Tibial artery (tissue), 4 donors: ENCODE results near the gene DLGAP1.

Experiments
- DNase-seq, 2 donors: peaks; one replicate each; pipeline ENCODE4 v3.0.0-alpha.2; 2019
- H3K27ac ChIP-seq, 2 donors: fragments of 200-600 bp; sonication (generic) in 1 of 2; 1 replicate in 1 of 2; 2 replicates in 1 of 2; pipeline ENCODE4 v1.5.1; 2018 to 2019; ENCODE audit warnings: mild to moderate bottlenecking in 1 of 2
- H3K27me3 ChIP-seq, 2 donors: fragments of 200-600 bp; sonication (generic) in 1 of 2; one replicate each; pipeline versions ENCODE4 v1.5.1 to v1.6.0; 2016 to 2019
- H3K36me3 ChIP-seq, 3 donors: fragments of 200-600 bp; sonication (generic) in 2 of 3; one replicate each; pipeline ENCODE4 v1.5.1; 2016 to 2019; ENCODE audit warnings: mild to moderate bottlenecking in 2 of 3
- H3K4me1 ChIP-seq, 4 donors: fragments of 200-600 bp; sonication (generic) in 2 of 4; 1 replicate in 3 of 4; 2 replicates in 1 of 4; pipeline ENCODE4 v1.5.1; 2016 to 2019
- H3K4me3 ChIP-seq, 2 donors: fragments of 200-600 bp; sonication (generic) in 1 of 2; 1 replicate in 1 of 2; 2 replicates in 1 of 2; pipeline ENCODE4 v1.5.1; 2018 to 2019; ENCODE audit warnings: mild to moderate bottlenecking in 2 of 2
- H3K9me3 ChIP-seq, 3 donors: fragments of 200-600 bp; sonication (generic) in 1 of 3; one replicate each; pipeline ENCODE4 v1.5.1; 2016 to 2019
- intact Hi-C: fragments of 100-400 bp; cut with DNase I; formaldehyde crosslinking; loops from one replicate; pipeline ENCODE4 v1.15.0; 2023; ENCODE audit warnings: low total_unique reads
- TF ChIP-seq, protein P1 (sequence below), 2 experiments: fragments of 200-600 bp in 1 of 2; fragments of 450-650 bp in 1 of 2; IDR thresholded peaks; one replicate each; pipeline ENCODE4 v1.5.1; 2017 to 2019; ENCODE audit warnings: antibody characterized with exemption in 2 of 2, mild to moderate bottlenecking in 1 of 2, moderate library complexity in 1 of 2

The DLGAP1 gene

DNA sequence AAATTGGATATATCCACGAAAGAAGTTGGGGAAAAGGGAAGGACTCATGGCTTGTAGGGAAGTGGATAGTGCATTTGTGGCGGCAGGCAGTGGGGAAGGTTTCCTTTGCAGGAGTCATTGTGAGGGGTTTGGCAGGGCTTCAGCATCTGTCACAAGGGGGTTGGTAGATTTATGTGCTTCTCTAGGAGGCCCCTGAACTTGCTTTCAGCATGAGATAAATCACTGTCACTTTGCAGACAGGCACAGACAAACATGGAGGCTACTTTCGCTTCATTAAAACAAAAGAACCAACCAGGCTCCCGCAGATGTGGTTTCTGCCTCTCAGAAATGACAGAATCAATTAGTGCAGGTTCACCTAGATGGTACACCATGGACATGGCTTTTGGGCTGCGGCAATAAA lies 664.4 kb downstream of the DLGAP1 start:
- no peaks in the 10 kb centered on the region for H3K4me1 ChIP-seq
- H3K27ac ChIP-seq: no peak overlapping the region
- DNase-seq: no peak
- no peak overlapping the region for H3K4me3 ChIP-seq
- TF ChIP-seq, protein P1, sequence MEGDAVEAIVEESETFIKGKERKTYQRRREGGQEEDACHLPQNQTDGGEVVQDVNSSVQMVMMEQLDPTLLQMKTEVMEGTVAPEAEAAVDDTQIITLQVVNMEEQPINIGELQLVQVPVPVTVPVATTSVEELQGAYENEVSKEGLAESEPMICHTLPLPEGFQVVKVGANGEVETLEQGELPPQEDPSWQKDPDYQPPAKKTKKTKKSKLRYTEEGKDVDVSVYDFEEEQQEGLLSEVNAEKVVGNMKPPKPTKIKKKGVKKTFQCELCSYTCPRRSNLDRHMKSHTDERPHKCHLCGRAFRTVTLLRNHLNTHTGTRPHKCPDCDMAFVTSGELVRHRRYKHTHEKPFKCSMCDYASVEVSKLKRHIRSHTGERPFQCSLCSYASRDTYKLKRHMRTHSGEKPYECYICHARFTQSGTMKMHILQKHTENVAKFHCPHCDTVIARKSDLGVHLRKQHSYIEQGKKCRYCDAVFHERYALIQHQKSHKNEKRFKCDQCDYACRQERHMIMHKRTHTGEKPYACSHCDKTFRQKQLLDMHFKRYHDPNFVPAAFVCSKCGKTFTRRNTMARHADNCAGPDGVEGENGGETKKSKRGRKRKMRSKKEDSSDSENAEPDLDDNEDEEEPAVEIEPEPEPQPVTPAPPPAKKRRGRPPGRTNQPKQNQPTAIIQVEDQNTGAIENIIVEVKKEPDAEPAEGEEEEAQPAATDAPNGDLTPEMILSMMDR (IDR thresholded peaks at IDR 0.05): no peak
- no peaks in the 10 kb centered on the region for H3K9me3 ChIP-seq
- no peaks in the 10 kb centered on the region for H3K36me3 ChIP-seq
- no peaks in the 10 kb centered on the region for H3K27me3 ChIP-seq
- intact Hi-C loops: no loop called here

DNA sequence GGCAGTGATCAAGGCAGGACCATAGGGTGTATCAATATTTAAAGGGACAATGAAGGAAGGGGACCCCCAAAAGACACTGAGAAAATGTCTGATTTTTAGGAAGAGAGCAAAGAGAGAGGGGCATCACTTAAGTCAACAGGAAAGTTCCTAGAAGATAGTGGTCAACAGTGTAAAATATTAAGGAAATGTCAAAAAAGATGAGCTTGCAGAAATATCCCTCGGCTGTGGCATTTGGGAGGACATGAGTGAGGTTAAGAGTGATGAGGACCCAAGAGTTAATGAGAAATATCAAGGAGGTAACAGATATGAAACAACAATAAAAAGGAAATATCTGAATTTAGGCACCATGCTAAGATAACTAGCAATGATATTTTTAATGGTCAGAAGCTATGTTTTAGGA lies 665.6 kb downstream of the DLGAP1 start:
- H3K27ac ChIP-seq: no peak overlapping the region
- DNase-seq: no peak
- no peaks in the 10 kb centered on the region for H3K36me3 ChIP-seq
- no peaks in the 10 kb centered on the region for H3K9me3 ChIP-seq
- TF ChIP-seq, protein P1 (IDR thresholded peaks at IDR 0.05): no peak
- no peaks in the 10 kb centered on the region for H3K4me1 ChIP-seq
- no peaks in the 10 kb centered on the region for H3K27me3 ChIP-seq
- intact Hi-C loops: no loop called here
- H3K4me3 ChIP-seq: no peak overlapping the region

DNA sequence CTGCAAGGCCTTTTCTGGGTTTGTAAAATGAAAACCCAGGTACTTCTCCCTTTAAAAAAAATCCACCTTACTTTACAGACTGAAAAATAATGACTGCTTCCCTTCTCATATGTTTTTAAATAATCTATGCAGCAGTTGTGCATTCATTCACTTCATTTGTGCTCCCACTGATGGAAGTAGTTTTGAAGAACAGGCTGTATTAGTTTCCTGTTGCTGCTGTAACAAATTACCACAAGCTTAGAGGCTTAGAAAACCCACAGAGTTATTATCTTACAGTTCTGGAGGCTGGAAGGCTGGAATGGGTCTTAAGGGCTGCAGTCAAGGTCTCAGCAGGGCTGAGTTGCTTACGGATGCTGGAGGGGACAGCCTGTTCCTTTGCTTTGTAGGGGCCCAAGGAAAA lies 670.2 kb downstream of the DLGAP1 start:
- no peaks in the 10 kb centered on the region for H3K27me3 ChIP-seq
- no peak for DNase-seq
- H3K36me3 ChIP-seq: no peaks in the 10 kb centered on the region
- TF ChIP-seq, protein P1 (IDR thresholded peaks at IDR 0.05): no peak
- H3K9me3 ChIP-seq: no peaks in the 10 kb centered on the region
- no peak overlapping the region for H3K4me3 ChIP-seq
- H3K4me1 ChIP-seq: no peaks in the 10 kb centered on the region
- intact Hi-C loops: no loop called here
- no peak overlapping the region for H3K27ac ChIP-seq

DNA sequence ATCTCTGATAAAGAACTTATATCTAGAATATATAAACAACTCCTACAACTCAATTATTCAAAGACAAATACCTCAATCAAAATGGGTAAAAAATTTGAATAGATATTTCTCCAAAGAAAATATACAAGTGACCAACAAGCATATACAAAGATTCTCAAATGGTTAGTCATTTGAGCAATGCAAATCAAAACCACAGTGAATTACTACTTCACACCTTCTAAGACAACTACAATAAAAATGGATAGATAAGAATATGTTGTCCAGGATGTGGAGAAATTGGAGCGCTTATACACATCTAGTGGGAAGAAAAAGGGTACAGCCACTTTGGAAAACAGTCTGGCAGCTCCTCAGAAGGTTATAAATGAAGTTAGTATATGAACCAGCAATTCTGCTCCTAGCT lies 672.2 kb downstream of the DLGAP1 start:
- Histone ChIP-seq H3K9me3 (no peaks in the 10 kb centered on the region), H3K4me3 (no peak overlapping the region), H3K27me3 (no peaks in the 10 kb centered on the region), H3K36me3 (no peaks in the 10 kb centered on the region), H3K27ac (no peak overlapping the region), H3K4me1 (no peaks in the 10 kb centered on the region)
- DNase-seq: no peak
- TF ChIP-seq, protein P1 (IDR thresholded peaks at IDR 0.05): no peak
- intact Hi-C loops: no loop called here

DNA sequence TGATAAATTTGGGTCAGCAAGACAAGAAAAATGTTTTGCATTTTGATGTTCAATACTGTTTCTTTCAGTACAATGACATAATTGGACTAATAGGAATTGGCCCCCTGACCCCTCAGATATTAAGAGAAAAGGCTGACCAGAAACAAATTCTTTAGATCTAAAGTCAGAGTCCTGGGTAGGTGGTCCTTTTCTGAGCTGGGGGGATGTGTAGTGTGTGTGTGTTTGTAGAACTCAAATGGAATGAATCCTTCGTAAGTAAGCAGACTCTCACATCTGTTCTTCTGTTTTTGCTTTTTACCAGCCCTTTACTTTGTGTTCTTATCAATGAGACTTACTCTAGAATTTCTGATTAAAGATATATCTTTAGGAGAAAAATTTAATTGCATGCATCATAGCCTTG lies 677.4 kb downstream of the DLGAP1 start:
- Histone ChIP-seq H3K4me1 (peaks cover 0 to 8% (median 0%) of the 10 kb centered on the region in 4 donors), H3K27ac (no peak overlapping the region), H3K4me3 (no peak overlapping the region), H3K36me3 (no peaks in the 10 kb centered on the region), H3K9me3 (no peaks in the 10 kb centered on the region), H3K27me3 (no peaks in the 10 kb centered on the region)
- no peak for DNase-seq
- intact Hi-C loops: no loop called here
- TF ChIP-seq, protein P1 (IDR thresholded peaks at IDR 0.05): no peak

DNA sequence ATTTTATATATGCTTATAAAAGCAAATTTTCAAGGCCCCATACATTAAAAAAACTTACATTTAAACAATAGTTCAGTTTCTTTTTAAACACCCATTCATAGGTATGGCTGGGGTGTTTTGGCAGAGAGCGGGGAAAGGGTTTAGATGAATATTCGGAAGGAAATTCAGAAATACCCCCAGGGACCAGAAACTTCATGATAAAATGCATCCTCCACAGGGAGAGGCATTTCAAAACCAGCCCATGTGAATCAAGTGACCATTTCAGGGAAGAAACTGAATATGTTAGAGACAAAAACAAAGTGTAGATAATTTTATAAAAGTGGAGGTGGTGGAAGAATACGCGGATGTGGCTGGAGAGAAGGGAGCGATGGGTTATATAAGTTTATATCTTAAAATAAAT lies 678.0 kb downstream of the DLGAP1 start:
- Histone ChIP-seq H3K36me3 (no peaks in the 10 kb centered on the region), H3K27ac (no peak overlapping the region), H3K9me3 (no peaks in the 10 kb centered on the region), H3K4me1 (peaks cover 0 to 8% (median 0%) of the 10 kb centered on the region in 4 donors), H3K4me3 (no peak overlapping the region), H3K27me3 (no peaks in the 10 kb centered on the region)
- intact Hi-C loops: no loop called here
- TF ChIP-seq, protein P1 (IDR thresholded peaks at IDR 0.05): no peak
- no peak for DNase-seq
